ENCODE results near the gene MYO1B. TPM values are rescaled to one million over a fixed set of nuclear protein-coding genes. Genes with fewer than 3 reads are reported as not detected.

The MYO1B gene
- total and polyA plus RNA-seq, 2 of the 4 experiments (the other 2 are of a cell fraction) = 57.2 to 116 TPM

DNA sequence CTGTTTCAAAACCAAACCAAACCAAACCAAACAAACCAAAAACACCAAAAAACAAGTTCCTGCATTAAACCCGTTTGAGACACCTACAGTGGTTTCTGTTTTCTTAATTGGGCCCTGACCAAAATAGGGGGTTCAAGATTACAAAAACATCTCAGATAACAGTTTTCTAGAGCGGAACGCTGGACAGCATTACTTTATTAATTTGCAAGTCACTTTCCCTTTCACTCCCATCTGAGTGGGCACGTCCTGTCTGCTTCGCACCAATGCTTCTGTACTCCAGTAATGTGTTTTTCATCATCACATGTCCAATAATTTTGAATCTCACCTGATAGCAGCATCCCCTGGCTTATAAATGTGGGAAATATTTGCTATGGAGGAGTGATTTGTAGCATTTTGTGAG, 11.7 kb upstream of the MYO1B start:
- in situ Hi-C loops (cut with MboI; ENCODE audit: low sequenced_read_pairs) = no loop called here
- ATAC-seq (ENCODE audit: low read depth) = no peak

More for the DNA sequence above, 11.7 kb upstream of the MYO1B start:
- H3K27me3 ChIP-seq (ENCODE audit: control insufficient read depth, insufficient read depth, low read length) = no peaks in the 10 kb centered on the region
- H3K27ac ChIP-seq (ENCODE audit: insufficient read depth, low read length) = no peak overlapping the region
- ChIA-PET POLR2A (ENCODE audit: unreplicated experiment) (no interaction called here), CTCF (no interaction called here)
- no peak overlapping the region for H2BK20ac ChIP-seq (ENCODE audit: low read depth, low read length)
- H3K79me1 ChIP-seq (ENCODE audit: low read depth in 1 of 2, low read length in 2 of 2) = peaks cover 0 to 5% of the 10 kb centered on the region in 2 experiments; a peak in 1 of 4 replicates
- no peak overlapping the region for H3K9ac ChIP-seq (ENCODE audit: low read depth, low read length)
- H2AK5ac ChIP-seq (ENCODE audit: low read depth, low read length) = no peak overlapping the region
- H2BK15ac ChIP-seq (ENCODE audit: low read depth, low read length) = no peak overlapping the region
- DNase-seq = no peak
- no peak overlapping the region for H2AK9ac ChIP-seq (replicated peaks; ENCODE audit: low read depth, low read length, poor library complexity)
- no peak overlapping the region for H2BK120ac ChIP-seq (ENCODE audit: low read depth, low read length)
- H3K14ac ChIP-seq (replicated peaks; ENCODE audit: low read depth, low read length) = no peak overlapping the region
- no peak overlapping the region for H4K8ac ChIP-seq (ENCODE audit: low read depth in 2 of 2, low read length in 2 of 2)
- TF ChIP-seq RAD21 (IDR thresholded peaks at IDR 0.05; ENCODE audit: low read length) = no peak
- no peak for TF ChIP-seq MAZ (IDR thresholded peaks at IDR 0.05; ENCODE audit: borderline replicate concordance, low read depth, low read length)
- no peak for TF ChIP-seq MAFK (IDR thresholded peaks at IDR 0.05; ENCODE audit: low read depth, low read length)
- TF ChIP-seq RFX5 (IDR thresholded peaks at IDR 0.05; ENCODE audit: low read depth, low read length) = no peak
- TF ChIP-seq FOS (IDR thresholded peaks at IDR 0.05; ENCODE audit: low read depth, low read length) = no peak
- TF ChIP-seq, protein P1, sequence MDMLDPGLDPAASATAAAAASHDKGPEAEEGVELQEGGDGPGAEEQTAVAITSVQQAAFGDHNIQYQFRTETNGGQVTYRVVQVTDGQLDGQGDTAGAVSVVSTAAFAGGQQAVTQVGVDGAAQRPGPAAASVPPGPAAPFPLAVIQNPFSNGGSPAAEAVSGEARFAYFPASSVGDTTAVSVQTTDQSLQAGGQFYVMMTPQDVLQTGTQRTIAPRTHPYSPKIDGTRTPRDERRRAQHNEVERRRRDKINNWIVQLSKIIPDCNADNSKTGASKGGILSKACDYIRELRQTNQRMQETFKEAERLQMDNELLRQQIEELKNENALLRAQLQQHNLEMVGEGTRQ (IDR thresholded peaks at IDR 0.05; ENCODE audit: low read depth, low read length) = no peak
- TF ChIP-seq CEBPB (IDR thresholded peaks at IDR 0.05; ENCODE audit: low read depth, low read length) = no peak
- no peak for TF ChIP-seq NFE2L2 (IDR thresholded peaks at IDR 0.05; ENCODE audit: low read depth, low read length)
- WGBS, 2 experiments (ENCODE audit: extremely low coverage in 2 of 2, insufficient read length in 1 of 2) = 80% methylated on average over 1 of the region's 5 CpGs; no CpG with 5 or more reads in 1 of the 2 experiments
- H3K9me1 ChIP-seq (ENCODE audit: insufficient read depth, low read length) = peaks cover 3% of the 10 kb centered on the region; the same call in 1 of the 2 replicates
- no peak overlapping the region for H4K5ac ChIP-seq (ENCODE audit: low read depth, low read length)
- H3K4me1 ChIP-seq (ENCODE audit: control insufficient read depth, insufficient read depth, low read length) = peaks cover 18% of the 10 kb centered on the region
- H3K23ac ChIP-seq (ENCODE audit: low read depth, low read length) = no peak overlapping the region
- no peak overlapping the region for H3K18ac ChIP-seq (ENCODE audit: low read depth, low read length)
- H3K9me3 ChIP-seq (ENCODE audit: control insufficient read depth, insufficient read depth, low read length) = no peaks in the 10 kb centered on the region
- H4K20me1 ChIP-seq (ENCODE audit: insufficient read depth, low read length) = no peaks in the 10 kb centered on the region
- intact Hi-C loops (cut with micrococcal nuclease) = loop anchor here (5.0 kb wide), 2 partner anchors 66 to 269 kb away; no protein-coding TSS in a partner anchor
- no peak overlapping the region for H2BK5ac ChIP-seq (ENCODE audit: low read depth, low read length, poor library complexity, severe bottlenecking)
- no peak overlapping the region for H2AFZ ChIP-seq (replicated peaks; ENCODE audit: low read length, poor library complexity)
- H3K4ac ChIP-seq (ENCODE audit: low read depth, low read length) = 0 out of 2 replicates have a peak overlapping the region, but pooled peaks have one; percentile 38
- BruUV-seq (replicated peaks) = no TSS peak
- H3K36me3 ChIP-seq (ENCODE audit: control insufficient read depth, insufficient read depth, low read length) = no peaks in the 10 kb centered on the region
- dilution Hi-C loops (cut with HindIII; ENCODE audit: low sequenced_read_pairs, unreplicated experiment) = no loop called here
- no peak overlapping the region for H3K4me3 ChIP-seq (ENCODE audit: insufficient read depth, low read depth, low read length)
- no peak overlapping the region for H4K91ac ChIP-seq (ENCODE audit: insufficient read depth, low read depth, low read length)
- no peak overlapping the region for H3K56ac ChIP-seq (ENCODE audit: extremely low read depth, insufficient read depth, low read length)
- no peak overlapping the region for H3K4me2 ChIP-seq (ENCODE audit: low read depth, low read length)

Measured in IMR-90 (cell line).